ENCODE results near the gene TRIM62. TPM values are rescaled to one million over a fixed set of nuclear protein-coding genes. Genes with fewer than 3 reads are reported as not detected.
A peak's percentile ranks its signal among the peaks of the same experiment; 100 is the strongest.

The TRIM62 gene
- polyA plus RNA-seq (2013, experiment 1 of 2), result 3.0 TPM
- 3.0 TPM for polyA plus RNA-seq (2013, experiment 2 of 2)

DNA sequence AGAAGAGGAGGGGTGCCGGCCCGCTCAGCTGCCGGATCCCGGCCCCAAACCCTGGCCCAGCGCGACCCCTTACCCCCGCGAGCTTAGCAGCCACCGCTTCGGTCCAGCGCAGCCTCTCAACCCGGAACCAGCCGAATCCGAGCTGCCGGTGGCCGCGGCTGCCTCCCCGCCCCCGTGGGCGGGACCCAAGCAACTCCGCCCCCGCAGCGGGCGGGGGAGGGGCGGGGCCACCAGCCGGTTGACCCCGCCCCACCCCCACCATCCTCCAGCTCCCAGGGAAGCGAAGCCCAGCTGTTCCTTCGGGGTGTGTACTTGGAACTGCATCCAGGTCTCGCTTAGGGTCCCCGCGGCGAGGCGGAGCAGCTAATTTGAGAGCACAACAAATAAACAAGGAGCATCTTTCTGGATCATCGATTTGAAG, at the start of gene TRIM62:
Gene TRIM62 (minus strand): TSS at position 123 of the 421 bp plus-strand sequence. CDS start 611 bp downstream, outside the sequence.
- Histone ChIP-seq H3K56ac (ENCODE audit: low read length) (peak within 1 kb of the TSS; percentile 83), H3K36me3 (ENCODE audit: control insufficient read depth, insufficient read depth, low read length) (no peaks in the 10 kb centered on the region), H3K4me2 (ENCODE audit: low read length) (peak within 1 kb of the TSS; percentile 80), H3K9ac (ENCODE audit: low read length) (peak within 1 kb of the TSS; percentile 53), H3K4ac (ENCODE audit: low read depth, low read length) (no peak within 1 kb of the TSS), H3K4me1 (ENCODE audit: control insufficient read depth, low read depth, low read length) (peaks cover 5% of the 10 kb centered on the region), H2AK5ac (ENCODE audit: low read length) (no peak within 1 kb of the TSS), H3K18ac (ENCODE audit: low read length) (no peak within 1 kb of the TSS), H3K23ac (ENCODE audit: low read length) (no peak within 1 kb of the TSS), H2BK15ac (replicated peaks; ENCODE audit: low read depth) (no peak within 1 kb of the TSS), H3K79me1 (ENCODE audit: low read length) (no peaks in the 10 kb centered on the region), H3K27ac (ENCODE audit: low read depth, low read length) (no peak within 1 kb of the TSS), H3K79me2 (ENCODE audit: control insufficient read depth, insufficient read depth, low read length) (no peaks in the 10 kb centered on the region), H3K27me3 (ENCODE audit: insufficient read depth, low read length, poor library complexity) (no peaks in the 10 kb centered on the region), H2BK120ac (ENCODE audit: low read depth, low read length) (no peak within 1 kb of the TSS), H4K5ac (ENCODE audit: low read length) (no peak within 1 kb of the TSS), H2BK5ac (ENCODE audit: low read length) (no peak within 1 kb of the TSS), H4K8ac (ENCODE audit: low read depth, low read length) (no peak within 1 kb of the TSS), H3K4me3 (ENCODE audit: low read length) (peak within 1 kb of the TSS; percentile 50)
- WGBS (ENCODE audit: extremely low coverage, insufficient coverage, low lambda C conversion rate), result no CpG with 5 or more reads among the region's 35 CpGs
- DNase-seq, result peak; percentile 88

GRCh38 chr1:33231166-33231565, 49.3 kb upstream of the TRIM62 start:
- Histone ChIP-seq H3K79me1 (ENCODE audit: low read length) (no peaks in the 10 kb centered on the region), H3K4me1 (ENCODE audit: control insufficient read depth, low read depth, low read length) (no peaks in the 10 kb centered on the region), H2BK5ac (ENCODE audit: low read length) (no peak overlapping the region), H2BK15ac (replicated peaks; ENCODE audit: low read depth) (no peak overlapping the region), H3K4ac (ENCODE audit: low read depth, low read length) (no peak overlapping the region), H4K5ac (ENCODE audit: low read length) (no peak overlapping the region), H3K27ac (ENCODE audit: low read depth, low read length) (no peak overlapping the region), H3K9ac (ENCODE audit: low read length) (no peak overlapping the region), H3K23ac (ENCODE audit: low read length) (no peak overlapping the region), H3K4me3 (ENCODE audit: low read length) (no peak overlapping the region), H3K36me3 (ENCODE audit: control insufficient read depth, insufficient read depth, low read length) (no peaks in the 10 kb centered on the region), H2BK120ac (ENCODE audit: low read depth, low read length) (no peak overlapping the region), H4K8ac (ENCODE audit: low read depth, low read length) (no peak overlapping the region), H3K27me3 (ENCODE audit: insufficient read depth, low read length, poor library complexity) (no peaks in the 10 kb centered on the region), H3K56ac (ENCODE audit: low read length) (no peak overlapping the region), H3K4me2 (ENCODE audit: low read length) (no peak overlapping the region), H2AK5ac (ENCODE audit: low read length) (no peak overlapping the region), H3K18ac (ENCODE audit: low read length) (no peak overlapping the region), H3K79me2 (ENCODE audit: control insufficient read depth, insufficient read depth, low read length) (no peaks in the 10 kb centered on the region)
- WGBS (ENCODE audit: extremely low coverage, insufficient coverage, low lambda C conversion rate), result no CpG with 5 or more reads among the region's 7 CpGs
- DNase-seq, result no peak

- Histone ChIP-seq H3K79me1 (ENCODE audit: low read length) (no peaks in the 10 kb centered on the region), H2BK5ac (ENCODE audit: low read length) (no peak overlapping the region), H3K4me1 (ENCODE audit: control insufficient read depth, low read depth, low read length) (no peaks in the 10 kb centered on the region), H4K8ac (ENCODE audit: low read depth, low read length) (no peak overlapping the region), H3K4ac (ENCODE audit: low read depth, low read length) (no peak overlapping the region), H3K18ac (ENCODE audit: low read length) (no peak overlapping the region), H2AK5ac (ENCODE audit: low read length) (no peak overlapping the region), H3K56ac (ENCODE audit: low read length) (no peak overlapping the region), H2BK120ac (ENCODE audit: low read depth, low read length) (no peak overlapping the region), H2BK15ac (replicated peaks; ENCODE audit: low read depth) (no peak overlapping the region), H3K27me3 (ENCODE audit: insufficient read depth, low read length, poor library complexity) (no peaks in the 10 kb centered on the region), H3K27ac (ENCODE audit: low read depth, low read length) (no peak overlapping the region), H4K5ac (ENCODE audit: low read length) (no peak overlapping the region), H3K23ac (ENCODE audit: low read length) (no peak overlapping the region), H3K9ac (ENCODE audit: low read length) (no peak overlapping the region), H3K4me2 (ENCODE audit: low read length) (no peak overlapping the region), H3K79me2 (ENCODE audit: control insufficient read depth, insufficient read depth, low read length) (no peaks in the 10 kb centered on the region), H3K4me3 (ENCODE audit: low read length) (no peak overlapping the region), H3K36me3 (ENCODE audit: control insufficient read depth, insufficient read depth, low read length) (no peaks in the 10 kb centered on the region)
- WGBS (ENCODE audit: extremely low coverage, insufficient coverage, low lambda C conversion rate), result no CpG with 5 or more reads among the region's 5 CpGs
- DNase-seq, result no peak
Observed at GRCh38 chr1:33228935-33229487, 47.2 kb upstream of the TRIM62 start.

GRCh38 chr1:33225586-33225985, 43.7 kb upstream of the TRIM62 start:
- no peak overlapping the region for H3K27ac ChIP-seq (ENCODE audit: low read depth, low read length)
- no peaks in the 10 kb centered on the region for H3K79me1 ChIP-seq (ENCODE audit: low read length)
- H3K36me3 ChIP-seq (ENCODE audit: control insufficient read depth, insufficient read depth, low read length), result no peaks in the 10 kb centered on the region
- H3K4me3 ChIP-seq (ENCODE audit: low read length), result no peak overlapping the region
- no peak overlapping the region for H2BK15ac ChIP-seq (replicated peaks; ENCODE audit: low read depth)
- H2BK5ac ChIP-seq (ENCODE audit: low read length), result no peak overlapping the region
- H3K18ac ChIP-seq (ENCODE audit: low read length), result no peak overlapping the region
- H2BK120ac ChIP-seq (ENCODE audit: low read depth, low read length), result no peak overlapping the region
- H3K23ac ChIP-seq (ENCODE audit: low read length), result no peak overlapping the region
- H4K5ac ChIP-seq (ENCODE audit: low read length), result no peak overlapping the region
- H2AK5ac ChIP-seq (ENCODE audit: low read length), result no peak overlapping the region
- no peak overlapping the region for H3K9ac ChIP-seq (ENCODE audit: low read length)
- H3K56ac ChIP-seq (ENCODE audit: low read length), result no peak overlapping the region
- no peak overlapping the region for H4K8ac ChIP-seq (ENCODE audit: low read depth, low read length)
- H3K4me2 ChIP-seq (ENCODE audit: low read length), result no peak overlapping the region
- no peak overlapping the region for H3K4ac ChIP-seq (ENCODE audit: low read depth, low read length)
- no CpG with 5 or more reads among the region's 1 CpG for WGBS (ENCODE audit: extremely low coverage, insufficient coverage, low lambda C conversion rate)
- no peak for DNase-seq
- no peaks in the 10 kb centered on the region for H3K27me3 ChIP-seq (ENCODE audit: insufficient read depth, low read length, poor library complexity)
- no peaks in the 10 kb centered on the region for H3K4me1 ChIP-seq (ENCODE audit: control insufficient read depth, low read depth, low read length)
- H3K79me2 ChIP-seq (ENCODE audit: control insufficient read depth, insufficient read depth, low read length), result no peaks in the 10 kb centered on the region

GRCh38 chr1:33224166-33224707, 42.4 kb upstream of the TRIM62 start:
- H3K27ac ChIP-seq (ENCODE audit: low read depth, low read length), result no peak overlapping the region
- H3K18ac ChIP-seq (ENCODE audit: low read length), result no peak overlapping the region
- H3K27me3 ChIP-seq (ENCODE audit: insufficient read depth, low read length, poor library complexity), result no peaks in the 10 kb centered on the region
- H2AK5ac ChIP-seq (ENCODE audit: low read length), result no peak overlapping the region
- no peaks in the 10 kb centered on the region for H3K4me1 ChIP-seq (ENCODE audit: control insufficient read depth, low read depth, low read length)
- H3K4me3 ChIP-seq (ENCODE audit: low read length), result no peak overlapping the region
- H2BK15ac ChIP-seq (replicated peaks; ENCODE audit: low read depth), result no peak overlapping the region
- no peak overlapping the region for H4K8ac ChIP-seq (ENCODE audit: low read depth, low read length)
- H2BK5ac ChIP-seq (ENCODE audit: low read length), result no peak overlapping the region
- no peak for DNase-seq
- H3K79me1 ChIP-seq (ENCODE audit: low read length), result no peaks in the 10 kb centered on the region
- H3K4me2 ChIP-seq (ENCODE audit: low read length), result no peak overlapping the region
- H3K23ac ChIP-seq (ENCODE audit: low read length), result no peak overlapping the region
- H3K79me2 ChIP-seq (ENCODE audit: control insufficient read depth, insufficient read depth, low read length), result no peaks in the 10 kb centered on the region
- H3K4ac ChIP-seq (ENCODE audit: low read depth, low read length), result no peak overlapping the region
- no peaks in the 10 kb centered on the region for H3K36me3 ChIP-seq (ENCODE audit: control insufficient read depth, insufficient read depth, low read length)
- H2BK120ac ChIP-seq (ENCODE audit: low read depth, low read length), result no peak overlapping the region
- H4K5ac ChIP-seq (ENCODE audit: low read length), result no peak overlapping the region
- no CpG with 5 or more reads among the region's 2 CpGs for WGBS (ENCODE audit: extremely low coverage, insufficient coverage, low lambda C conversion rate)
- H3K56ac ChIP-seq (ENCODE audit: low read length), result no peak overlapping the region
- no peak overlapping the region for H3K9ac ChIP-seq (ENCODE audit: low read length)

GRCh38 chr1:33222381-33222780, 40.5 kb upstream of the TRIM62 start:
- Histone ChIP-seq H3K27ac (ENCODE audit: low read depth, low read length) (no peak overlapping the region), H3K79me1 (ENCODE audit: low read length) (no peaks in the 10 kb centered on the region), H2BK120ac (ENCODE audit: low read depth, low read length) (no peak overlapping the region), H4K8ac (ENCODE audit: low read depth, low read length) (no peak overlapping the region), H3K4me2 (ENCODE audit: low read length) (no peak overlapping the region), H3K4me1 (ENCODE audit: control insufficient read depth, low read depth, low read length) (no peaks in the 10 kb centered on the region), H3K18ac (ENCODE audit: low read length) (no peak overlapping the region), H3K36me3 (ENCODE audit: control insufficient read depth, insufficient read depth, low read length) (no peaks in the 10 kb centered on the region), H4K5ac (ENCODE audit: low read length) (no peak overlapping the region), H3K79me2 (ENCODE audit: control insufficient read depth, insufficient read depth, low read length) (no peaks in the 10 kb centered on the region), H3K56ac (ENCODE audit: low read length) (no peak overlapping the region), H2BK15ac (replicated peaks; ENCODE audit: low read depth) (no peak overlapping the region), H3K4ac (ENCODE audit: low read depth, low read length) (no peak overlapping the region), H3K9ac (ENCODE audit: low read length) (no peak overlapping the region), H2AK5ac (ENCODE audit: low read length) (no peak overlapping the region), H3K4me3 (ENCODE audit: low read length) (no peak overlapping the region), H3K23ac (ENCODE audit: low read length) (no peak overlapping the region), H3K27me3 (ENCODE audit: insufficient read depth, low read length, poor library complexity) (no peaks in the 10 kb centered on the region), H2BK5ac (ENCODE audit: low read length) (no peak overlapping the region)
- no peak for DNase-seq
- WGBS (ENCODE audit: extremely low coverage, insufficient coverage, low lambda C conversion rate), result no CpG with 5 or more reads among the region's 1 CpG
